Measurements from ENCODE around the gene RADIL.

- no peak for TF ChIP-seq POLR2A (IDR thresholded peaks at IDR 0.05)
- TF ChIP-seq CTCF (IDR thresholded peaks at IDR 0.05) = no peak
Observed at GRCh38 chr7:4832711-4833110, 50.8 kb downstream of the RADIL start.

All from uterus (tissue), 2 donors.